SHP77 (cell line): Measurements from ENCODE around the gene KIF26B.

ENCODE experiments used
- DNase-seq, 2 experiments: peaks; one replicate each; lab custom pipeline; 2025; lab: John Stamatoyannopoulos, UW

The KIF26B gene

GRCh38 chr1:245751726-245752470, 597.1 kb downstream of the KIF26B start:
- no peak for DNase-seq

- no peak for DNase-seq
These were observed 597.8 kb downstream of the KIF26B start for GRCh38 chr1:245752561-245752960.

GRCh38 chr1:245753807-245754206, 599.0 kb downstream of the KIF26B start:
- DNase-seq, result no peak

- no peak for DNase-seq
These were observed 599.7 kb downstream of the KIF26B start for GRCh38 chr1:245754463-245754961.
